ENCODE results near the gene TICAM2.

DNA sequence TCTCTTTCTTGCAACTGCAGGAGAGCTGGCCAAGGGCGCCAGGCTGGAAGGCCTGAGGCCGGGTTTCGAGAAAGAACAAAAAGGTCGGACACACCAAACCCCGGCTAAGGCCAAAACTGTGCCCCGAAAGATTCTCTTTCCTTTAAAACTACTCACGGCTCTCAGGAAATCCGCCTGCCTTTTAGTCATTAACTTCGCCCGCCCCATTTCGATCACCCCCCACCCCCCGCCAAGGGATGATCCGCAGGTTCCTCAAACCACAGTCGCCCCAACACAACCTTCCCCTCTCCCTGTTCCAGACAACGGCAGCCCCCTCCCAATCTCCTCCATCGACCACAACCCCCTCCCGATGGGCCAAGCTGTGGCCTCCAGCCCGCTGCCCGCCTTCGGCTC lies 58.2 kb downstream of the TICAM2 start:
- TF ChIP-seq JUN (IDR thresholded peaks at IDR 0.05; ENCODE audit: borderline replicate concordance, low read depth, low read length) = no peak
- peak; percentile 31; the same call in 1 of the 2 replicates for TF ChIP-seq JUN (CRISPR knock-in tag; IDR thresholded peaks at IDR 0.05; ENCODE audit: borderline replicate concordance)
- no peak for TF ChIP-seq MECOM (CRISPR knock-in tag; IDR thresholded peaks at IDR 0.05)
- no peak for TF ChIP-seq STAG1 (CRISPR knock-in tag; IDR thresholded peaks at IDR 0.05; ENCODE audit: borderline replicate concordance)
- no peak for TF ChIP-seq RBM34 (IDR thresholded peaks at IDR 0.05; ENCODE audit: borderline replicate concordance, insufficient read depth, low read length)
